Pancreas (tissue), 10 donors: ENCODE data around the gene CHCHD3. TPM values are rescaled to one million over a fixed set of nuclear protein-coding genes. Genes with fewer than 3 reads are reported as not detected.

Source experiments
- ATAC-seq, 4 donors: fragments of 200-7000 bp; cut with Tn5 transposase; one replicate each; pipeline versions ENCODE4 v1.8.0 to v1.9.1; 2020; ENCODE audit warnings: mild to moderate bottlenecking in 4 of 4, moderate library complexity in 4 of 4
- DNase-seq, 6 donors: peaks; one replicate each; pipeline ENCODE4 v3.0.0-alpha.2; 2020
- FAIRE-seq: peaks from 2 replicates; lab custom pipeline; 2012; peaks lifted over from hg19 to GRCh38; lab: Jason Lieb, UNC
- H3K27ac ChIP-seq, 4 donors: fragments of 200-600 bp; sonication (generic); 1 replicate in 3 of 4; 2 replicates in 1 of 4; pipeline versions ENCODE4 v1.5.0 to v1.8.0; 2020
- H3K27me3 ChIP-seq, 4 donors: fragments of 200-600 bp; one replicate each; pipeline ENCODE4 v1.8.0; 2021
- H3K36me3 ChIP-seq, 3 donors: fragments of 200-600 bp; sonication (generic) in 1 of 3; one replicate each; pipeline versions ENCODE4 v1.5.0 to v1.8.0; 2020 to 2021
- H3K4me1 ChIP-seq, 3 donors: fragments of 200-600 bp; one replicate each; pipeline ENCODE4 v1.8.0; 2021
- H3K4me3 ChIP-seq, 4 donors: fragments of 200-600 bp; sonication (generic) in 2 of 4; one replicate each; pipeline versions ENCODE4 v1.5.0 to v1.8.0; 2020 to 2021
- H3K9me3 ChIP-seq, 4 donors: fragments of 200-600 bp; one replicate each; pipeline ENCODE4 v1.8.0; 2021
- WGBS, 2 donors: extraction: QIAGEN DNeasy Blood & Tissue Kit; methylation state at CpG; one replicate each; pipeline ENCODE4 v1.1.7; 2013; 5-methylcytosine and 5-hydroxymethylcytosine counted together
- intact Hi-C, 3 donors: fragments of 100-400 bp; cut with DNase I; formaldehyde crosslinking; loops; one replicate each; pipeline versions ENCODE4 v1.11.1 to v1.14.2; 2022
- polyA plus RNA-seq, 2 donors: library from polyadenylated mRNA; stranded (reverse); fragments of 200-250 nt; gene quantifications; one replicate each; pipeline ENCODE4 v1.2.3, GENCODE V29; 2013
- total RNA-seq, 6 donors: library from RNA; stranded (reverse); fragmentation: NEBNext Ultra II Directional in 4 of 6; extraction: Animal tissue kit (Norgen Biotek cat#: 25700) in 4 of 6; gene quantifications; one replicate each; pipeline versions ENCODE4 v1.2.1 to v1.2.4, GENCODE V29; 2021 to 2023
- TF ChIP-seq, protein P1 (sequence below), 4 donors: fragments of 200-600 bp; sonication (generic) in 3 of 4; IDR thresholded peaks; one replicate each; pipeline versions ENCODE4 v1.5.0 to v1.8.0; 2021; ENCODE audit warnings: antibody characterized with exemption in 4 of 4
- donor health status: healthy with polysubstance abuse.
- donor health status: DM: no; HTN: no; CAD: no; lungs with moderate emphysema.
- donor health status: DM: no; HTN: no; CAD: no.
- donor health status: control.
- donor health status: control.
- donor health status: Bipolar disorder and iron deficiency.
- donor health status: DM: yes; HTN: yes; CAD: no.
- donor health status: DM: no; HTN: no; CAD: no.
- donor health status: DM: no; HTN: no; CAD: no.
- donor health status: DM: yes; HTN: yes; CAD: no.

Gene CHCHD3
- total and polyA plus RNA-seq, 8 donors = 7.9 to 23.2 (median 19.3) TPM

DNA sequence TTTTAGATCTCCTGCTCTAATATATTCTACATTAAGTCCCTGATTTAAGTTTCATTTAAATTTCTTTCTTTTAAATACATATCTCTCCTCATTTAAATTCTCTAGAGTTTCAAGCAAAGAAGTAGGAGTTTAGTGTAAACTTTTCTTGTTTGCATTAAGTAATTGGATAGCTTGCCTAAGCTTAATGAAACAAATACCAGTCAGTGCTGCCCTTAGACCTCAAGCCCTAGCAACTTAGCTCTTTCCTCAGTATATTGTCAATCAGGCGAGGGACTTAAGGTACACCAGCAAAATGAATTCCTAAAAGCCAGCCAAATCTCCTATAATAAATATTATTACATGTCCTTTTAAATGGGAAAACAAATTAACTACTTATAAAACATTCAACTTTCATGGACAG, 101.5 kb downstream of the CHCHD3 start:
- 94 to 100% methylated on average over 1 of the region's 1 CpG for WGBS, 2 donors

DNA sequence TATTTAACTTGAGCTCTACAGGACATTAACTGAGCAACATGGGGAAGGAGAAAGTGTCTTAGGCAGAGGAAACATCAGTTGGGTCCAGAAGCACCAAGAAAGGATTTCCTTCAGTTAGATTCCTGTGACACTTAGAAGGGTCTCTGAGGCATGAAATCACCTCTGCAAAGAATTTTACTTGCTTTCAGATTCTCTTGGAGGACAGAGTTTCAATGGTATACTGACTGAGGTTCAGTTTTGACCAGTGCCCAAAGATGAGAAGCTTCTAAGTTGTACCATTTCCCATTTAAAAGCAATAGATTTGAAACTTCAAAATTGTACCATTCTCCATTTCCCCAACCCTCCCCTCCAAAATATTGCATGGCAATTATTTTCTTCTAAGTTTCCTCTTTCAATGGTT, 102.4 kb downstream of the CHCHD3 start:
- intact Hi-C loops = no loop called here
- Histone ChIP-seq H3K27me3 (no peaks in the 10 kb centered on the region), H3K4me3 (no peak overlapping the region), H3K9me3 (no peaks in the 10 kb centered on the region), H3K27ac (no peak overlapping the region), H3K4me1 (no peaks in the 10 kb centered on the region), H3K36me3 (no peaks in the 10 kb centered on the region)
- FAIRE-seq = no peak
- no peak for DNase-seq
- no peak for ATAC-seq
- TF ChIP-seq, protein P1, sequence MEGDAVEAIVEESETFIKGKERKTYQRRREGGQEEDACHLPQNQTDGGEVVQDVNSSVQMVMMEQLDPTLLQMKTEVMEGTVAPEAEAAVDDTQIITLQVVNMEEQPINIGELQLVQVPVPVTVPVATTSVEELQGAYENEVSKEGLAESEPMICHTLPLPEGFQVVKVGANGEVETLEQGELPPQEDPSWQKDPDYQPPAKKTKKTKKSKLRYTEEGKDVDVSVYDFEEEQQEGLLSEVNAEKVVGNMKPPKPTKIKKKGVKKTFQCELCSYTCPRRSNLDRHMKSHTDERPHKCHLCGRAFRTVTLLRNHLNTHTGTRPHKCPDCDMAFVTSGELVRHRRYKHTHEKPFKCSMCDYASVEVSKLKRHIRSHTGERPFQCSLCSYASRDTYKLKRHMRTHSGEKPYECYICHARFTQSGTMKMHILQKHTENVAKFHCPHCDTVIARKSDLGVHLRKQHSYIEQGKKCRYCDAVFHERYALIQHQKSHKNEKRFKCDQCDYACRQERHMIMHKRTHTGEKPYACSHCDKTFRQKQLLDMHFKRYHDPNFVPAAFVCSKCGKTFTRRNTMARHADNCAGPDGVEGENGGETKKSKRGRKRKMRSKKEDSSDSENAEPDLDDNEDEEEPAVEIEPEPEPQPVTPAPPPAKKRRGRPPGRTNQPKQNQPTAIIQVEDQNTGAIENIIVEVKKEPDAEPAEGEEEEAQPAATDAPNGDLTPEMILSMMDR (IDR thresholded peaks at IDR 0.05) = no peak

More for the DNA sequence above, 101.5 kb downstream of the CHCHD3 start:
- DNase-seq = no peak
- Histone ChIP-seq H3K27me3 (no peaks in the 10 kb centered on the region), H3K4me3 (no peak overlapping the region), H3K27ac (no peak overlapping the region), H3K4me1 (no peaks in the 10 kb centered on the region), H3K9me3 (no peaks in the 10 kb centered on the region), H3K36me3 (no peaks in the 10 kb centered on the region)
- intact Hi-C loops = no loop called here
- no peak for FAIRE-seq
- TF ChIP-seq, protein P1 (IDR thresholded peaks at IDR 0.05) = no peak
- no peak for ATAC-seq

DNA sequence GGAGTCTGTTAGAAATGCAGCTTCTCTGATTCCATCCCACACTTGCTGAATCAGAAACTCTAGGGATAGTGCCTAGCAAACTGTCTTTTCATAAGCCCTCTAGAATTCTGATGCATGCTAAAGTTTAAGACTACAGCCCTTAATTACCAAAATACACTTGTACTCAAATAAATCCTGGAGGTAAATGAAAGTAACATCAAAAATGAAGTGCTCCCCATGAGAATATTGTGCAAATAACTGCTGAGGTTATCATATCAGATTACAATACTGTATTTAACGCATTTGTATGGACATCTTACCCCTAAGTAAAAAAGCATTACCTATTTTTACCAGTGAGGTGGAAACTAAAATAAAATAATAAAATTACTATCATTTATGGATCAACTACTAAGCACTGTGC, 104.7 kb downstream of the CHCHD3 start:
- H3K4me3 ChIP-seq = no peak overlapping the region
- intact Hi-C loops = no loop called here
- H3K9me3 ChIP-seq = no peaks in the 10 kb centered on the region
- H3K36me3 ChIP-seq = no peaks in the 10 kb centered on the region
- no peak for FAIRE-seq
- ATAC-seq = no peak
- no peaks in the 10 kb centered on the region for H3K27me3 ChIP-seq
- WGBS, 2 donors = 48 to 60% methylated on average over 1 of the region's 1 CpG
- H3K4me1 ChIP-seq = no peaks in the 10 kb centered on the region
- no peak overlapping the region for H3K27ac ChIP-seq
- TF ChIP-seq, protein P1 (IDR thresholded peaks at IDR 0.05) = no peak
- no peak for DNase-seq

DNA sequence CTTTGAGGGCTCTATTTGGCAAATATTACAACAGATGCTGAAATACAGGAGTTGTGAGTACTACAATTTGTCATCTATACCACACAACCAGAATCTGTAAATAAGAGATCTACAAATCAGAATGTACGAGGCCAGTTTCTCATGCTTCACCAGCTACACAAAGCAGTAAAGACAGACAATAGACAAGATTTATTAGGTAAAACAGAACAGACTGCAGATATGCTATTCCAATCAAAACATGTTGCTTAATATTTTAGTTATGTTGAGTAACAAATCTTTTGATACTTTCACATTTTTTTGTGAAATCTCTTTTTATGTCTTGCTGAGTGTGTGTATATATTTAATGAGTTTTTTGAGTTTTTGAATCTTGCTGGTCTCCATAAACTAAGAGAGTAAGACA, 109.1 kb downstream of the CHCHD3 start:
- no peaks in the 10 kb centered on the region for H3K4me1 ChIP-seq
- no peak overlapping the region for H3K27ac ChIP-seq
- DNase-seq (no peak), FAIRE-seq (no peak), ATAC-seq (no peak)
- no peaks in the 10 kb centered on the region for H3K9me3 ChIP-seq
- H3K4me3 ChIP-seq = no peak overlapping the region
- H3K36me3 ChIP-seq = no peaks in the 10 kb centered on the region
- 94 to 96% methylated on average over 1 of the region's 1 CpG for WGBS, 2 donors
- TF ChIP-seq, protein P1 (IDR thresholded peaks at IDR 0.05) = no peak
- H3K27me3 ChIP-seq = no peaks in the 10 kb centered on the region
- intact Hi-C loops = no loop called here

DNA sequence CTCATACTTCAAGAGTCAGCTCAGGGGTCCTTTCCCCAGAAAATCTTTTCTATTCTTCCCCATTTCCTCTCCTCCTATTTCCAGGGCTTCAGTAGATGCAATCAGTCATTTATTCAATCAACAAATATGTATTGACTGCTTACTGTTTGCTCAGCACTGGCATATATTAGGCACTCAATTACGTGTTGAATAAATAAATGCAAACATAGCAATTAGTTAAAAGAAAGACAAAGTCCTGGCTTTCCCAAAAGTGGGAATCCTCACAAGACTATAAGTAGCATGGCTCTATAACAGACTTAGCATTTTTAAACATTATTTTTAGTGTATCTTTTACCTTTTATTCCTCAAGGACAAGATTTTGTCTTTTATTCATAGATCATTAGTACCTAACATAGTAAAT, 111.6 kb downstream of the CHCHD3 start:
- intact Hi-C loops = no loop called here
- H3K36me3 ChIP-seq = no peaks in the 10 kb centered on the region
- no peaks in the 10 kb centered on the region for H3K27me3 ChIP-seq
- DNase-seq (no peak), ATAC-seq (no peak), FAIRE-seq (no peak)
- no peaks in the 10 kb centered on the region for H3K9me3 ChIP-seq
- no peak overlapping the region for H3K27ac ChIP-seq
- H3K4me3 ChIP-seq = no peak overlapping the region
- 63 to 76% methylated on average over 1 of the region's 1 CpG for WGBS, 2 donors
- TF ChIP-seq, protein P1 (IDR thresholded peaks at IDR 0.05) = no peak
- no peaks in the 10 kb centered on the region for H3K4me1 ChIP-seq
